K562 (cell line): Measurements from ENCODE around the gene ACP1. TPM values are rescaled to one million over a fixed set of nuclear protein-coding genes. Genes with fewer than 3 reads are reported as not detected.

Experiments
- ATAC-seq: fragments of 200-7000 bp; cut with Tn5 transposase; 3 replicates; pipeline ENCODE4 v1.9.1; 2020; ENCODE audit warnings: moderate library complexity
- BruUV-seq: library from RNA; stranded (reverse); fragments of 400-500 nt; replicated peaks from 2 replicates; lab custom pipeline; 2021; lab: Mats Ljungman, UMichigan
- CTCF ChIA-PET: fragments of 300-600 bp; formaldehyde crosslinking; extraction: SDS; loops from one replicate; lab custom pipeline; 2021; ENCODE audit warnings: low intra/inter-chr PET ratio; lab: Yijun Ruan, JAX
- POLR2A ChIA-PET: fragments of 300-600, 350-650 bp; sonication (Branson Sonifier 250); formaldehyde crosslinking; extraction: SDS; loops from one replicate; lab custom pipeline; 2021; ENCODE audit warnings: antibody characterized with exemption, inconsistent platforms; lab: Yijun Ruan, JAX
- DNase-seq, 4 experiments: peaks; one replicate each; pipeline versions ENCODE4 v3.0.0 to v3.0.0-alpha.2; 2011 to 2018; ENCODE audit warnings: low spot score in 3 of 4, mixed read lengths in 3 of 4; ENCODE audit errors: extremely low read depth in 1 of 4
- FAIRE-seq: peaks from 2 replicates; lab custom pipeline; 2011; peaks lifted over from hg19 to GRCh38; lab: Jason Lieb, UNC
- H2AFZ ChIP-seq: 2 replicates; pipeline ENCODE4 v1.6.0; 2011; ENCODE audit warnings: low read depth, low read length, control low read depth, inconsistent platforms
- H3K27ac ChIP-seq: fragments of 200-600 bp; 3 replicates; pipeline ENCODE4 v1.8.0; 2011; ENCODE audit warnings: low read depth, mild to moderate bottlenecking, control low read depth, inconsistent platforms, low read length, moderate library complexity, mixed read lengths; ENCODE audit errors: extremely low read depth
- H3K27me3 ChIP-seq, 2 experiments: fragments of 300-600 bp in 1 of 2; 2 replicates in 1 of 2; 3 replicates in 1 of 2; pipeline versions ENCODE4 v1.6.0 to v1.8.0; 2011; ENCODE audit warnings: inconsistent platforms in 2 of 2, low read length in 2 of 2, mild to moderate bottlenecking in 1 of 2, mixed read lengths in 1 of 2, moderate library complexity in 1 of 2; ENCODE audit not compliant: control insufficient read depth in 2 of 2, insufficient read depth in 2 of 2
- H3K36me3 ChIP-seq: fragments of 300-600 bp; 3 replicates; pipeline ENCODE4 v1.8.0; 2011; ENCODE audit warnings: mild to moderate bottlenecking, low read length, inconsistent platforms; ENCODE audit not compliant: control insufficient read depth, insufficient read depth
- H3K4me1 ChIP-seq, 2 experiments: fragments of 200-600 bp in 1 of 2; replicated peaks in 1 of 2; 2 replicates in 1 of 2; 3 replicates in 1 of 2; pipeline versions ENCODE4 v1.5.1 to v1.8.0; 2011; ENCODE audit warnings: inconsistent platforms in 2 of 2, low read length in 2 of 2, mild to moderate bottlenecking in 1 of 2, mixed read lengths in 1 of 2, moderate library complexity in 1 of 2; ENCODE audit not compliant: control insufficient read depth in 2 of 2, insufficient read depth in 2 of 2
- H3K4me2 ChIP-seq: 2 replicates; pipeline ENCODE4 v1.6.1; 2011; ENCODE audit warnings: low read length, control low read depth, inconsistent platforms, mixed read lengths; ENCODE audit not compliant: insufficient read depth
- H3K4me3 ChIP-seq: fragments of 200-600 bp; sonication (generic), shearing (Covaris generic); 2 replicates; pipeline ENCODE4 v1.5.1; 2016; ENCODE audit warnings: control low read depth, inconsistent platforms
- H3K79me2 ChIP-seq: fragments of 200-600 bp; 3 replicates; pipeline ENCODE4 v1.8.0; 2011; ENCODE audit warnings: low read length, inconsistent platforms; ENCODE audit not compliant: control insufficient read depth, insufficient read depth
- H3K9ac ChIP-seq, 2 experiments: 2 replicates each; pipeline versions ENCODE4 v1.6.0 to v1.6.1; 2011; ENCODE audit warnings: low read depth in 2 of 2, low read length in 2 of 2, control low read depth in 1 of 2, inconsistent platforms in 1 of 2, mild to moderate bottlenecking in 1 of 2, mixed read lengths in 1 of 2; ENCODE audit not compliant: insufficient read depth in 1 of 2
- H3K9me1 ChIP-seq: one replicate; pipeline ENCODE4 v1.6.0; 2011; ENCODE audit warnings: inconsistent platforms, mild to moderate bottlenecking, low read length, moderate library complexity; ENCODE audit not compliant: control insufficient read depth, insufficient read depth
- H3K9me3 ChIP-seq: replicated peaks from 2 replicates; pipeline ENCODE4 v1.5.1; 2011; ENCODE audit warnings: low read depth, low read length, inconsistent platforms; ENCODE audit not compliant: control insufficient read depth, insufficient read depth
- H4K20me1 ChIP-seq: replicated peaks from 2 replicates; pipeline ENCODE4 v1.6.1; 2011; ENCODE audit warnings: low read length, inconsistent platforms, mixed read lengths; ENCODE audit not compliant: control insufficient read depth, insufficient read depth
- BCOR ChIP-seq: fragments of 450-650 bp; IDR thresholded peaks from 2 replicates; pipeline ENCODE4 v1.6.1; 2016
- BRD9 ChIP-seq: fragments of 450-650 bp; IDR thresholded peaks from 2 replicates; pipeline ENCODE4 v1.6.1; 2018; ENCODE audit warnings: low read depth; ENCODE audit not compliant: partially characterized antibody
- C11orf30 ChIP-seq: fragments of 450-650 bp; IDR thresholded peaks from 2 replicates; pipeline ENCODE4 v1.6.1; 2016; ENCODE audit warnings: low read depth, mild to moderate bottlenecking
- CSDE1 ChIP-seq, 2 experiments: fragments of 450-650 bp; IDR thresholded peaks; 2 replicates each; pipeline ENCODE4 v1.6.1; 2016; ENCODE audit warnings: mild to moderate bottlenecking in 1 of 2
- GATAD2B ChIP-seq: fragments of 450-650 bp; IDR thresholded peaks from 2 replicates; pipeline ENCODE4 v1.6.1; 2017; ENCODE audit warnings: mild to moderate bottlenecking, borderline replicate concordance
- IRF1 ChIP-seq: sonication (generic); formaldehyde crosslinking; IDR thresholded peaks from 2 replicates; pipeline ENCODE4 v1.8.0; 2022; ENCODE audit warnings: missing genetic modification reagents, mild to moderate bottlenecking, borderline replicate concordance
- NFRKB ChIP-seq: fragments of 450-650 bp; IDR thresholded peaks from 2 replicates; pipeline ENCODE4 v1.6.1; 2016; ENCODE audit warnings: low read depth
- NR2C2 ChIP-seq, 2 experiments: fragments of 200-800 bp in 1 of 2; sonication (Bioruptor generic) in 1 of 2; sonication (generic) in 1 of 2; formaldehyde crosslinking in 1 of 2; IDR thresholded peaks; 2 replicates each; pipeline versions ENCODE4 v1.6.1 to v1.8.0; 2016 to 2022; ENCODE audit warnings: mild to moderate bottlenecking in 1 of 2, missing compliant biosample characterization in 1 of 2, missing genetic modification characterization in 1 of 2, missing genetic modification reagents in 1 of 2
- PTTG1 ChIP-seq: fragments of 450-650 bp; IDR thresholded peaks from 2 replicates; pipeline ENCODE4 v1.6.1; 2016; ENCODE audit warnings: low read depth, mild to moderate bottlenecking, missing genetic modification characterization, missing compliant biosample characterization
- RBFOX2 ChIP-seq: fragments of 200-400 bp; formaldehyde crosslinking; IDR thresholded peaks from 2 replicates; pipeline ENCODE4 v1.6.1; 2017; ENCODE audit warnings: low read depth, mild to moderate bottlenecking, low read length, moderate library complexity
- YY1 ChIP-seq, 3 experiments: IDR thresholded peaks; 2 replicates each; pipeline ENCODE4 v1.6.1; 2011; ENCODE audit warnings: low read length in 2 of 3, mild to moderate bottlenecking in 2 of 3, moderate library complexity in 2 of 3, borderline replicate concordance in 1 of 3, control low read depth in 1 of 3, low read depth in 1 of 3; ENCODE audit not compliant: insufficient read depth in 3 of 3, insufficient replicate concordance in 2 of 3, control insufficient read depth in 1 of 3, insufficient read length in 1 of 3; ENCODE audit errors: extremely low read depth in 1 of 3
- ZNF316 ChIP-seq: fragments of 450-650 bp; IDR thresholded peaks from 2 replicates; pipeline ENCODE4 v1.6.1; 2016
- WGBS: fragments of 100-300 bp; shearing (Covaris generic); methylation state at CpG from one replicate; pipeline ENCODE4 v1.1.6; 2016; ENCODE audit warnings: low coverage, mixed read lengths; ENCODE audit not compliant: insufficient coverage; ENCODE audit errors: missing lambda C conversion rate; 5-methylcytosine and 5-hydroxymethylcytosine counted together
- in situ Hi-C: fragments of 300-500 bp; cut with MboI; formaldehyde crosslinking; loops from 4 replicates; pipeline ENCODE4 v1.15.0; 2018; ENCODE audit warnings: inconsistent platforms, mixed read lengths
- intact Hi-C: fragments of 100-400 bp; cut with micrococcal nuclease; formaldehyde crosslinking; loops from 2 replicates; pipeline ENCODE4 v1.14.2; 2022
- polyA plus RNA-seq, 8 experiments: library from polyadenylated mRNA; depleted of rRNA in 4 of 8; stranded (reverse) in 5 of 8; unstranded in 3 of 8; fragments of >200 nt; fragmentation: Nextera tagmentation in 2 of 8; fragmentation: Illumina TruSeq in 1 of 8; extraction: Ambion mirVana in 2 of 8; extraction: Trizol in 1 of 8; gene quantifications; 2 replicates each; pipeline versions ENCODE4 v1.2.1 to v1.2.3, GENCODE V29; 2011 to 2014; ENCODE audit warnings: inconsistent platforms in 1 of 8, missing spikeins in 1 of 8
- total RNA-seq, 7 experiments: library from RNA; depleted of rRNA in 6 of 7; stranded (reverse); fragments of >200 nt in 6 of 7; fragmentation: Illumina TruSeq in 2 of 7; extraction: Trizol in 2 of 7; gene quantifications; 2 replicates each; pipeline versions ENCODE4 v1.2.1 to v1.2.3, GENCODE V29; 2011 to 2021; ENCODE audit warnings: low replicate concordance in 1 of 7

ACP1 gene
- total and polyA plus RNA-seq, 9 of the 15 experiments (the other 6 are each of a cell fraction or from before 2014, with no cell fraction given) = 139 to 493 (median 189) TPM

GRCh38 chr2:252001-252602, 12.6 kb upstream of the ACP1 start:
- H3K36me3 ChIP-seq = no peaks in the 10 kb centered on the region
- intact Hi-C loops (no loop called here), in situ Hi-C loops (no loop called here)
- no peak overlapping the region for H3K27ac ChIP-seq
- ChIA-PET CTCF (no interaction called here), POLR2A (interaction anchor here (0.7 to 0.8 kb wide), 2 partner anchors 19 to 424 kb away, joined by 3 to 4 read pairs; no protein-coding TSS in a partner anchor)
- no peak overlapping the region for H3K9ac ChIP-seq
- no peaks in the 10 kb centered on the region for H3K4me1 ChIP-seq
- ATAC-seq (no peak), DNase-seq (no peak), FAIRE-seq (no peak)
- H2AFZ ChIP-seq = no peak overlapping the region
- no peaks in the 10 kb centered on the region for H3K9me1 ChIP-seq
- no peaks in the 10 kb centered on the region for H4K20me1 ChIP-seq
- TF ChIP-seq C11orf30 = peak; percentile 9; the same call in 1 of the 2 replicates
- TF ChIP-seq BCOR = no peak
- TF ChIP-seq ZNF316 = peak; percentile 37; the same call in 1 of the 2 replicates
- H3K79me2 ChIP-seq = no peaks in the 10 kb centered on the region
- WGBS = 35% methylated on average over 6 of the region's 6 CpGs
- H3K4me2 ChIP-seq = no peak overlapping the region
- no peaks in the 10 kb centered on the region for H3K27me3 ChIP-seq
- H3K4me3 ChIP-seq = no peak overlapping the region
- no peaks in the 10 kb centered on the region for H3K9me3 ChIP-seq
- BruUV-seq = no TSS peak

DNA sequence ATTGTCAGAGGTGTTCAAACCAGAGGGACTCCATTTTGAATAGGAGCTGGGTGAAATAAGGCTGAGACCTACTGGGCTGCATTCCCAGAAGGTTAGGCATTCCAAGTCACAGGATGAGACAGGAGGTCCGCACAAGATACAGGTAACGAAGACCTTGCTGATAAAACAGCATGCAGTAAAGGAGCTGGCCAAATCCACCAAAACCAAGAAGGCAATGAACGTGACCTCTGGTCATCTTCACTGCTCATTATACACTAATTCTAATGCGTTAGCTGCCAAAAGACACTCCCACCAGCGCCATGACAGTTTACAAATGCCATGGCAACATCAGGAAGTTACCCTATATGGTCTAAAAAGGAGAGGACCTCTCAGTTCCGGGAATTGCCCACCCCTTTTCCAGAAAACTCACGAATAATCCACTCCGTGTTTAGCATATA, 11.5 kb upstream of the ACP1 start:
- H3K9ac ChIP-seq = no peak overlapping the region
- no TSS peak for BruUV-seq
- ChIA-PET CTCF (no interaction called here), POLR2A (no interaction called here)
- 0 out of 2 replicates have a peak overlapping the region, but pooled peaks have one; percentile 15 for H3K4me2 ChIP-seq
- no peaks in the 10 kb centered on the region for H3K36me3 ChIP-seq
- H3K9me3 ChIP-seq = 0 out of 2 replicates have a peak, but pooled peaks cover 4% of the 10 kb centered on the region
- intact Hi-C loops = no loop called here
- no peaks in the 10 kb centered on the region for H3K4me1 ChIP-seq
- H4K20me1 ChIP-seq = no peaks in the 10 kb centered on the region
- H3K9me1 ChIP-seq = no peaks in the 10 kb centered on the region
- H3K79me2 ChIP-seq = no peaks in the 10 kb centered on the region
- FAIRE-seq (no peak), DNase-seq (peak in 1 of 4 experiments; percentile 24), ATAC-seq (peak; percentile 59; the same call in 2 of the 3 replicates)
- no peak overlapping the region for H3K4me3 ChIP-seq
- WGBS = 6% methylated on average over 8 of the region's 8 CpGs
- no peaks in the 10 kb centered on the region for H3K27me3 ChIP-seq
- in situ Hi-C loops = no loop called here
- H3K27ac ChIP-seq = no peak overlapping the region
- peak overlapping the region; percentile 65; the same call in 1 of the 2 replicates for H2AFZ ChIP-seq
- TF ChIP-seq NFRKB (no peak), GATAD2B (no peak), RBFOX2 (no peak), CSDE1 (IDR thresholded peaks at IDR 0.05) (peak in 1 of 2 experiments; percentile 42; a peak in 1 of 4 replicates), PTTG1 (tag) (no peak), NR2C2 (CRISPR knock-in tag; IDR thresholded peaks at IDR 0.05) (no peak), NR2C2 (tag; IDR thresholded peaks at IDR 0.05) (peak; percentile 48; the same call in 1 of the 2 replicates), YY1 (IDR thresholded peaks at IDR 0.05; ENCODE audit: borderline replicate concordance in 1 of 3, control insufficient read depth in 1 of 3, extremely low read depth in 1 of 3, insufficient read depth in 3 of 3, insufficient read length in 1 of 3, insufficient replicate concordance in 2 of 3, low read depth in 1 of 3, low read length in 2 of 3) (peak in 1 of 3 experiments; percentile 51), IRF1 (CRISPR knock-in tag) (no peak), BRD9 (no peak)
